Measurements from ENCODE around the gene PRDM16.

The PRDM16 gene

GRCh38 chr1:3231826-3232225 is 162.8 kb downstream of the PRDM16 start:
- H3K4me3 ChIP-seq (ENCODE audit: low read depth, low read length): no peak overlapping the region
- no peak for DNase-seq (ENCODE audit: low read depth)
- TF ChIP-seq MAX (IDR thresholded peaks at IDR 0.05; ENCODE audit: low read depth, low read length): no peak

DNA sequence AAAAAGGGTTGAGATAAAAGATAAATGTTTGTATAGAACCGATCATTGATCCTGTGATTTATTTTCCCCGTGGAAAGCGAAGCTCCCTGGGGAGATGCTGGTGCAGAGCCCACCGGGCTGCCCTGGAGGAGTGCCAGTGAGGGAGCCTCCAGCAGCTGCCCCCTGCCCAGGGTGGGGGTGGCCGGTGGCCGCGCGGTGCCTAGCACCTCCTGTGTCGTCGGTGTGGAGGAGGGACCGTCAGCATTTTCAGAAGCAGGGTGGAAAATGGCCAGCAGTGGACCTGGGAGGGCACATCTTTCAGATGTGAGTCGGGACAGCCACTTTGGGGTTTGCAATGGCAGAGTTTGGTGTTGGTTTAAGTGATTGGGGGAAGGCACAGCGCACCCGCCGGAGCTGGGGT is 164.0 kb downstream of the PRDM16 start:
- no peak for TF ChIP-seq MAX (IDR thresholded peaks at IDR 0.05; ENCODE audit: low read depth, low read length)
- TF ChIP-seq MYC (IDR thresholded peaks at IDR 0.05; ENCODE audit: low read depth, low read length): no peak
- TF ChIP-seq, protein P1, sequence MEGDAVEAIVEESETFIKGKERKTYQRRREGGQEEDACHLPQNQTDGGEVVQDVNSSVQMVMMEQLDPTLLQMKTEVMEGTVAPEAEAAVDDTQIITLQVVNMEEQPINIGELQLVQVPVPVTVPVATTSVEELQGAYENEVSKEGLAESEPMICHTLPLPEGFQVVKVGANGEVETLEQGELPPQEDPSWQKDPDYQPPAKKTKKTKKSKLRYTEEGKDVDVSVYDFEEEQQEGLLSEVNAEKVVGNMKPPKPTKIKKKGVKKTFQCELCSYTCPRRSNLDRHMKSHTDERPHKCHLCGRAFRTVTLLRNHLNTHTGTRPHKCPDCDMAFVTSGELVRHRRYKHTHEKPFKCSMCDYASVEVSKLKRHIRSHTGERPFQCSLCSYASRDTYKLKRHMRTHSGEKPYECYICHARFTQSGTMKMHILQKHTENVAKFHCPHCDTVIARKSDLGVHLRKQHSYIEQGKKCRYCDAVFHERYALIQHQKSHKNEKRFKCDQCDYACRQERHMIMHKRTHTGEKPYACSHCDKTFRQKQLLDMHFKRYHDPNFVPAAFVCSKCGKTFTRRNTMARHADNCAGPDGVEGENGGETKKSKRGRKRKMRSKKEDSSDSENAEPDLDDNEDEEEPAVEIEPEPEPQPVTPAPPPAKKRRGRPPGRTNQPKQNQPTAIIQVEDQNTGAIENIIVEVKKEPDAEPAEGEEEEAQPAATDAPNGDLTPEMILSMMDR (IDR thresholded peaks at IDR 0.05; ENCODE audit: low read depth, low read length): no peak
- TF ChIP-seq POLR2A (IDR thresholded peaks at IDR 0.05; ENCODE audit: extremely low read depth, insufficient read length): no peak
- no peak overlapping the region for H3K4me3 ChIP-seq (ENCODE audit: low read depth, low read length)
- DNase-seq (ENCODE audit: low read depth): no peak

DNA sequence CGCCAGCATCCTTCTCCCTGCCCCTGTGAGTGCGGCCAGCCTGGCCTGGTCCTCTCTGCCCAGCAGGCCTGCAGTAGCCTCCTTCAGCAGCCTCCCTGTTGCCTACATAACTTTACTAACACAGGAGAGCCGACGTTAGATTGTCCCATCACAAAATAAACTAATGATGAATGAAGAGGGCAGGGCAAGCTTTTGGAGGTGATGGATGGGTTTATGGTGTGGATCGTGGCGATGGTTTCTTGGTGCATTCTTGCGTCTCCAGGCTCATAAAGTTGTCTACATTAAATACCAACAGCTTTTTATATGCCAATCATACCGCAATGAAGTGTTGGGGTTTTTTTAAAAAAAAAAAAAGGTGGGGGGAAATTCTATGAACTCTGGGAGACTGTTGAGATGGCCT is 164.5 kb downstream of the PRDM16 start:
- TF ChIP-seq MYC (IDR thresholded peaks at IDR 0.05; ENCODE audit: low read depth, low read length) (no peak), POLR2A (IDR thresholded peaks at IDR 0.05; ENCODE audit: extremely low read depth, insufficient read length) (no peak), MAX (IDR thresholded peaks at IDR 0.05; ENCODE audit: low read depth, low read length) (no peak)
- TF ChIP-seq, protein P1 (IDR thresholded peaks at IDR 0.05; ENCODE audit: low read depth, low read length): no peak
- DNase-seq (ENCODE audit: low read depth): no peak
- H3K4me3 ChIP-seq (ENCODE audit: low read depth, low read length): no peak overlapping the region

DNA sequence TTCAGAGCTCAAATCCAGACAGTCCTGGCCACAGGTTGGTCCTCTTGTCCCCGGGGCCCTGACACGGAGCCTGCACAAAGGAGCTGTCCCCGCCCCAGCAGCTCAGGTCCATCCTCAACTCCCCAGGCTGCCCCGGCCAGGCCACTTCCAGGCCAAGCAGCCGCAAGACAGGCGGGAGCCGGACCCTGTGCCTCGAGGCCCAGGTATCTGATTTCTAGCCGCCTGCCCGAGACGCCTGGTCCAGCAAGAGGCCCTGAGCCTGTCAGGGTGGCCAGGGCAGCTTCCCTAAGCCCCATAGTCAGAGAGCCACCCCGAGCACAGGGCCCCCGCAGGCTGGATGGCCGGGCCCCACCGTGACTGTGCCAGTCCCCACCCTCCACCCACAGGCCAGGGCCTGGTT is 165.3 kb downstream of the PRDM16 start:
- H3K4me3 ChIP-seq (ENCODE audit: low read depth, low read length): no peak overlapping the region
- TF ChIP-seq MAX (IDR thresholded peaks at IDR 0.05; ENCODE audit: low read depth, low read length): no peak
- TF ChIP-seq MYC (IDR thresholded peaks at IDR 0.05; ENCODE audit: low read depth, low read length): no peak
- TF ChIP-seq, protein P1 (IDR thresholded peaks at IDR 0.05; ENCODE audit: low read depth, low read length): no peak
- no peak for TF ChIP-seq POLR2A (IDR thresholded peaks at IDR 0.05; ENCODE audit: extremely low read depth, insufficient read length)
- DNase-seq (ENCODE audit: low read depth): no peak

GRCh38 chr1:3234956-3235355 is 166.0 kb downstream of the PRDM16 start:
- no peak for DNase-seq (ENCODE audit: low read depth)
- TF ChIP-seq MYC (IDR thresholded peaks at IDR 0.05; ENCODE audit: low read depth, low read length) (no peak), MAX (IDR thresholded peaks at IDR 0.05; ENCODE audit: low read depth, low read length) (no peak), POLR2A (IDR thresholded peaks at IDR 0.05; ENCODE audit: extremely low read depth, insufficient read length) (no peak)
- TF ChIP-seq, protein P1 (IDR thresholded peaks at IDR 0.05; ENCODE audit: low read depth, low read length): no peak
- no peak overlapping the region for H3K4me3 ChIP-seq (ENCODE audit: low read depth, low read length)

DNA sequence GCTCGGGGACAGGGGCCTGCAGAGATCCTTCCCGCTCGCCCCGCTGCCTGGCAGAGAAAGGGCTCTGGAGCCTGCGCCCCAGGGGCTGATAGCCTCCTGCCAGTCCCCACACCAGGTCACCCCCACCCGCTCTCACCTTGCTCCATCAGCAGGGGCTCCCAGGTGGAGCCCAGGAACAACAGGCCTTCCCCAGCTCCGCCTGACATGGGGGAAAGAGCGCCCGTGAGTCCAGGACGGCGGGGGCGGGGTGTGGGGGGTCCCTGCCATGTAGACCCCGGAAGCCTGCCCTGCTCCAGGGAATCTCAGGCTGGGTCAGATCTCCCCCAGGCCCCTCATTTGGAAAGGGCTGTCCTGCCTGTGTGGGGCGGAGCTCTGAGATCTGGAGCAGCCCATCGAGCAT is 166.5 kb downstream of the PRDM16 start:
- no peak for DNase-seq (ENCODE audit: low read depth)
- no peak overlapping the region for H3K4me3 ChIP-seq (ENCODE audit: low read depth, low read length)
- TF ChIP-seq MYC (IDR thresholded peaks at IDR 0.05; ENCODE audit: low read depth, low read length) (no peak), MAX (IDR thresholded peaks at IDR 0.05; ENCODE audit: low read depth, low read length) (no peak), POLR2A (IDR thresholded peaks at IDR 0.05; ENCODE audit: extremely low read depth, insufficient read length) (no peak)
- TF ChIP-seq, protein P1 (IDR thresholded peaks at IDR 0.05; ENCODE audit: low read depth, low read length): no peak
